ENCODE results near the gene C3orf22.

DNA sequence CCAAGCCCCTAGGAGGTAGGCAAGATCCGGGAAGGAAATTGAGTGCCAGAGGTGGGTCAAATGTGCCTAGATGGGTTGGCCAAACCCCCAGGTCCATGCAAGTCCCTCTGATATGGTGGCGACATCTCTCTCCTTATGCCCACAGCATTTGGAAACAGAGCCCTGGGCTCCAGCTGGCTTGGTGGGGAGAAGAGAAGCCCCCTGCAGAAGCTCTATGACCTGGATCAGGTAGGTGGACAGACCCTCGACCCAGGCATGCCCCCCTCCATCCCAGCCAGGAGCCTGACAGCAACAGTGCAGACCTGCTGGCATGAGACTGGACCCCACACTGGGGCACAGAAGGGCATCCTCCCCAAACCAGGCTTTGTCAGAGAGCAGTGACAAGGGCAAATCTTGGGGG lies 22.6 kb downstream of the C3orf22 start:
- TF ChIP-seq CTCF (conservative IDR thresholded peaks at IDR 0.05 in 1 of 2, IDR thresholded peaks at IDR 0.05 in 1 of 2; ENCODE audit: low read depth in 1 of 2, low read length in 2 of 2): no peak
- no peak for TF ChIP-seq EZH2 (IDR thresholded peaks at IDR 0.05; ENCODE audit: low read length, missing control alignments)
